Naive B cell (primary cell): Measurements from ENCODE around the gene VIPR2. TPM values are rescaled to one million over a fixed set of nuclear protein-coding genes. Genes with fewer than 3 reads are reported as not detected.
A peak's percentile ranks its signal among the peaks of the same experiment; 100 is the strongest.

Source experiments
- ATAC-seq, 2 donors: fragments of 150-1000 bp; cut with Tn5 transposase; 2 replicates each; pipeline ENCODE4 v1.10.0; 2021; ENCODE audit warnings: low read depth in 2 of 2, mild to moderate bottlenecking in 2 of 2, moderate library complexity in 2 of 2
- DNase-seq: peaks from one replicate; pipeline ENCODE4 v3.0.0; 2022
- H3K27ac Mint-ChIP-seq, 6 donors: one replicate each; pipeline ENCODE4 v1.8.0; 2020 to 2022; ENCODE audit warnings: mild to moderate bottlenecking in 6 of 6, mixed read lengths in 6 of 6, moderate library complexity in 5 of 6, inconsistent platforms in 2 of 6
- H3K27me3 Mint-ChIP-seq, 3 donors: one replicate each; pipeline ENCODE4 v1.8.0; 2021 to 2022; ENCODE audit warnings: mixed read lengths in 3 of 3, mild to moderate bottlenecking in 1 of 3
- H3K36me3 Mint-ChIP-seq, 2 donors: one replicate each; pipeline ENCODE4 v1.8.0; 2020 to 2022; ENCODE audit warnings: mixed read lengths in 2 of 2, inconsistent platforms in 1 of 2, mild to moderate bottlenecking in 1 of 2
- H3K4me1 Mint-ChIP-seq, 3 donors: one replicate each; pipeline ENCODE4 v1.8.0; 2020 to 2022; ENCODE audit warnings: mixed read lengths in 3 of 3, inconsistent platforms in 1 of 3, mild to moderate bottlenecking in 1 of 3, moderate library complexity in 1 of 3
- H3K4me3 Mint-ChIP-seq, 8 donors: one replicate each; pipeline ENCODE4 v1.8.0; 2020 to 2022; ENCODE audit warnings: mild to moderate bottlenecking in 8 of 8, mixed read lengths in 8 of 8, moderate library complexity in 8 of 8, inconsistent platforms in 2 of 8
- H3K9me3 Mint-ChIP-seq, 7 donors: one replicate each; pipeline ENCODE4 v1.8.0; 2020 to 2022; ENCODE audit warnings: mixed read lengths in 7 of 7, mild to moderate bottlenecking in 5 of 7, inconsistent platforms in 2 of 7, moderate library complexity in 1 of 7
- polyA plus RNA-seq, 6 donors: library from polyadenylated mRNA; unstranded; fragments of 300-500 nt; fragmentation: Illumina TruSeq; gene quantifications; one replicate each; pipeline ENCODE4 v1.2.3, GENCODE V29; 2021; ENCODE audit warnings: low read depth in 6 of 6

The VIPR2 gene
- polyA plus RNA-seq, 6 donors from 2014 or later = not detected

GRCh38 chr7:159023206-159023605 is 121.5 kb downstream of the VIPR2 start:
- ATAC-seq (no peak), DNase-seq (no peak)
- Mint-ChIP-seq H3K27ac (no peak overlapping the region), H3K4me3 (no peak overlapping the region), H3K27me3 (peaks cover 0 to 27% (median 10%) of the 10 kb centered on the region in 3 donors), H3K36me3 (no peaks in the 10 kb centered on the region), H3K9me3 (peaks cover 0 to 15% (median 7%) of the 10 kb centered on the region in 7 donors), H3K4me1 (no peaks in the 10 kb centered on the region)

GRCh38 chr7:159022238-159022993 is 122.3 kb downstream of the VIPR2 start:
- peaks cover 0 to 15% (median 7%) of the 10 kb centered on the region in 7 donors for H3K9me3 Mint-ChIP-seq
- H3K27me3 Mint-ChIP-seq = peaks cover 0 to 27% (median 10%) of the 10 kb centered on the region in 3 donors
- ATAC-seq (no peak), DNase-seq (no peak)
- H3K27ac Mint-ChIP-seq = no peak overlapping the region
- no peak overlapping the region for H3K4me3 Mint-ChIP-seq
- H3K4me1 Mint-ChIP-seq = no peaks in the 10 kb centered on the region
- H3K36me3 Mint-ChIP-seq = no peaks in the 10 kb centered on the region

DNA sequence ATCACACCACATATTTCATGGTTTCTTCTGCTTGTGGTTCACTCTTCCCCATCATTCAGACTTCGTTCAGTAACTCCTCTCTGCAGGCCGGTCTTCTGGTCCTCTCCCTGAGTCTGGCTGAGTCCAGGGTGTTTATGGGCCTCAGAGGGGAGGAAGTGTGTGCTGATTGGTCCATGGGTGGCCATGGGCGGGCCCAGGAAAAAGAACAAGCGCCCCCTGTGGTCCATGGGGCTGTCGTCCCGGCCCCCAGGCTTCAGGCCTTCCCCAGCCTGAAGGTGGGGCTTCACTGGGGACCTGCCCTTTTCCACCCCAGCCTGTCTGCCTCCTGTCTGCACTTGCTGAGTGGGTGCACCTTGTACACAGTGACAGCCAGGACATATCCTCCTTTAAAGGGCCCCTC is 123.7 kb downstream of the VIPR2 start:
- H3K27ac Mint-ChIP-seq = no peak overlapping the region
- ATAC-seq = no peak

GRCh38 chr7:159019111-159019510 is 125.6 kb downstream of the VIPR2 start:
- Mint-ChIP-seq H3K9me3 (peaks cover 0 to 15% (median 7%) of the 10 kb centered on the region in 7 donors), H3K4me1 (peaks cover 0 to 3% (median 0%) of the 10 kb centered on the region in 3 donors), H3K4me3 (peak overlapping the region in 1 of 8 donors; percentile 17), H3K27ac (no peak overlapping the region), H3K36me3 (no peaks in the 10 kb centered on the region), H3K27me3 (peaks cover 0 to 16% (median 4%) of the 10 kb centered on the region in 3 donors)
- DNase-seq (no peak), ATAC-seq (no peak)

More for the DNA sequence above, 123.7 kb downstream of the VIPR2 start:
- H3K4me3 Mint-ChIP-seq = peak overlapping the region in 1 of 8 donors; percentile 51
- peaks cover 0 to 27% (median 4%) of the 10 kb centered on the region in 3 donors for H3K27me3 Mint-ChIP-seq
- H3K4me1 Mint-ChIP-seq = no peaks in the 10 kb centered on the region
- H3K9me3 Mint-ChIP-seq = peaks cover 0 to 15% (median 7%) of the 10 kb centered on the region in 7 donors
- H3K36me3 Mint-ChIP-seq = no peaks in the 10 kb centered on the region
- no peak for DNase-seq

GRCh38 chr7:159017741-159018140 is 126.9 kb downstream of the VIPR2 start:
- Mint-ChIP-seq H3K4me1 (peaks cover 0 to 3% (median 0%) of the 10 kb centered on the region in 3 donors), H3K36me3 (no peaks in the 10 kb centered on the region), H3K27ac (no peak overlapping the region), H3K27me3 (peaks cover 0 to 16% (median 4%) of the 10 kb centered on the region in 3 donors), H3K9me3 (peaks cover 0 to 15% (median 7%) of the 10 kb centered on the region in 7 donors), H3K4me3 (no peak overlapping the region)
- DNase-seq (no peak), ATAC-seq (no peak)

DNA sequence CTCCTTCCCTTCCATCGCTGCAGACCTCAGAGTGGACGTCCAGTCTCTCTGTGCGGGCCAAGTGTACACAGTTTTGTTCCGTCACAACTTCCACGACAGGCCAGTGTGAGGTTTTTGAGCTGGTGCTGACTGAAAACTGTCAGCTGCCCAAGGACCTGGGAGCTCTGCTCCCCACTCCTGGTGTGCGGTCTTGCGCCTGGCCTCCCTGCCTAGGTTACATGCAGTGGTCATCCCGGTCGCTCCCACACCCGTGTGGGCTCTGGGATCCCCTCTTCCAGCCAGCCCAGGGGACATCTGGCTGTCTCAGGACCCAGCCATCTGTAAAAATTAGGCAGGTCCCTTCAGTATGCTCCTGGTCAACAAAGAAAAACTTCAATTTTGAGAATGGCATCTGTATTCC is 127.5 kb downstream of the VIPR2 start:
- ATAC-seq = no peak
- H3K4me1 Mint-ChIP-seq = peaks cover 0 to 3% (median 0%) of the 10 kb centered on the region in 3 donors

GRCh38 chr7:159016591-159016990 is 128.1 kb downstream of the VIPR2 start:
- DNase-seq (no peak), ATAC-seq (no peak)
- Mint-ChIP-seq H3K36me3 (no peaks in the 10 kb centered on the region), H3K4me1 (peaks cover 0 to 3% (median 0%) of the 10 kb centered on the region in 3 donors), H3K27ac (no peak overlapping the region), H3K4me3 (no peak overlapping the region), H3K27me3 (peaks cover 0 to 16% (median 4%) of the 10 kb centered on the region in 3 donors), H3K9me3 (peaks cover 0 to 13% (median 5%) of the 10 kb centered on the region in 7 donors)

More for the DNA sequence above, 127.5 kb downstream of the VIPR2 start:
- H3K27ac Mint-ChIP-seq = no peak overlapping the region
- peaks cover 0 to 15% (median 7%) of the 10 kb centered on the region in 7 donors for H3K9me3 Mint-ChIP-seq
- H3K27me3 Mint-ChIP-seq = peaks cover 0 to 16% (median 4%) of the 10 kb centered on the region in 3 donors
- no peak for DNase-seq
- H3K36me3 Mint-ChIP-seq = no peaks in the 10 kb centered on the region
- no peak overlapping the region for H3K4me3 Mint-ChIP-seq

DNA sequence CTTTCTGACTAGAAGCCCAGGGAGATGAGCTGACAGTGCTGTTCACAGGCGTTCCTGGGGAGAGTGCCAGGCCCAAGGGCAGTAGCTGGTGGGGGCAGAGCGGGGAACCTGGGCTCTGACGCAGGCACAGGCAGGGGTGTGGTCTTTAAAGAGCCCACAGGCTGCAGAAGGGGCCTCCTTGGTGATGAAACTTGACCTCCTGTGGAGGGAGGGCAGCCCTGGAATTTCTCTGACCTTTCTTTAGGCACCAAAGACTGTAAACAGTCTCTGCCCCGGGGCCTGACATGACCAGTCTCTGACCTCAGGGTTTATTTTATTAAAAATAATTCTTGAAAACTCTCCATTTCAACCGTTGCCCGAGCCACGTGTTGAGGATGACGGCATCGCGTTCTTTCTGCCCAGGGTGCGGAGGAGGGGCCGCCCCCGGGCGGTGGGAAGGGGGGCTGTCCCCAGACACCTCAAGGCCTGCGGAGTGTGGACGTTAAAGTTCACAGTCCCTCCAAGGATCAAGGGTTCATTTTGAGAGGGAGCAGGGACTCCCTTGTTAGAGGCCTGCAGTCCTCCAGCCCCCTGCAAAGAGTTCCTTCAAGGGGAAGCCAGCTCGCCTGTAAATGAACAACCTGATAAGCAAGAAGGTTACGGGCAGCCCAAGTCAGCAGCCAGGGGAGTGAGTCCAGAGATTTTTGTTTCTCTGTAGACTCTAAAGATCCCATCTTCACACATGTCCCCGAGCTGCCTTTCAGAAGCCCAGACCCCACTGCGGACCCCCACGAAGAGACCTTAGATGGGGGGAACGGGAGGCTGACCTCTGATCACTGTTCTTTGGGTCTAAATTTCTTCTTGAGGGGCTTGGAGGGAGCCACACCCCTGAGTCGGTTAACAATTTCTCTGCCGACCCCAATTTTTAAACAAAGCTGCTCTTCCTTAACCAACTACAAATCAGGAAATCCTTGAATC is 128.9 kb downstream of the VIPR2 start:
- peaks cover 0 to 8% (median 5%) of the 10 kb centered on the region in 7 donors for H3K9me3 Mint-ChIP-seq
- H3K27ac Mint-ChIP-seq = peak overlapping the region in 1 of 6 donors; percentile 71
- DNase-seq = no peak
- peaks cover 0 to 25% (median 4%) of the 10 kb centered on the region in 3 donors for H3K27me3 Mint-ChIP-seq
- H3K4me3 Mint-ChIP-seq = peak overlapping the region in 1 of 8 donors; percentile 3
- ATAC-seq = no peak
- H3K4me1 Mint-ChIP-seq = peaks cover 0 to 4% (median 3%) of the 10 kb centered on the region in 3 donors
- H3K36me3 Mint-ChIP-seq = no peaks in the 10 kb centered on the region

DNA sequence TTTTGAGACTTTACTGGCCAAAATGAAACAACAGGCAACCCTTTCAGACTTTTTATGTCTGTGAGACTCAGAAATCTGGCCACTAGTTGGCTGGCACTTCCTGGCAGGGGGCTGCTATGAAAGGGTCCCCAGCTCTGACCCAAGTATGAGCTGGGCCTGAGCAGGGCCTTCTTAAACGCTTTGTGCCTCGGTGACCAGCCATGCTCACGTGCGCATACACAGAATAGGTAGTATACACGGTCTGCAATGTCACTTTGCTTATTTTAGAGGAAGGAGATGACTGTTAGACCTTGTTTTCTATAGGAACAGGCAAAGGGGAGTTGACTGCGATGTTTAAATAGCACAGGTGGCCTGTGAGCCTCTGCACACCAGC is 129.6 kb downstream of the VIPR2 start:
- H3K9me3 Mint-ChIP-seq = peaks cover 0 to 8% (median 1%) of the 10 kb centered on the region in 7 donors

DNA sequence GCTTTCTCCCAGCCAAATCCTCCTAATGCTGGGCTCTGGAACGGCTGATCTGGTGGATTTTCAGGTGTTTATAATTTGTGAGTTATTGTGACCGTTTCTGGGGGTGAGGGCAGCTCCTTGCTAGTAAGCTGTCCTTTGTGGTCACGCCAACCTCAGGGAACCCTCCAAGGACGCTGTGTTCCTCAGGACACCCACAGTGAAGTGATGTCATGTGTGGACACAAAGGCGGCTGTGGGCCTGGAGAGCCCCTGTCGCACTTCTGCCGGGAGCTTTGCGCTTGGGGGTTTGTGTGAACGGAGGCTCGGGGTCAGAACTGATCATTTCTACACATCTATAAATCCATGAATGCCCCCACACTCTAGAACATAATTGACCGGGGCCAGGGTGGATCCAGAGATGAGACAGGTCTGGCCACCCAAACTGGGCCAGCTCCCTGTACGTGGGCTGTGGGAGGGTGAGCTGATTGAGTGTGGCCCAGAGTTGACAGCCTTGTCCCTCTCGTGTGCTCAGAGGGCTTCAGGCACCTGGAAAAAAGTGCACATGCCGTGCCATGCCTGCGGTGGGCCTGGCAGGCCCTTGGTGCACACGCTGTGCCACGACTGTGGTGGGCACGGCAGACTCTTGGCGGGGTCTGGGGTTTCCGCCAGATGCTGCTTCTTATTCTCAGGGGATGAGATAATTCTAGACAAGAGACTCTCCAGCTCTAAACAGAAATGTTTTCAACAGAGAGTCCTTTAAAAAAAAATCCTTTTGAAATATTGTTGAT is 130.2 kb downstream of the VIPR2 start:
- Mint-ChIP-seq H3K27ac (no peak overlapping the region), H3K9me3 (peaks cover 0 to 8% (median 0%) of the 10 kb centered on the region in 7 donors), H3K4me3 (peak overlapping the region in 1 of 8 donors; percentile 4), H3K36me3 (no peaks in the 10 kb centered on the region), H3K27me3 (peaks cover 0 to 20% (median 4%) of the 10 kb centered on the region in 3 donors), H3K4me1 (peaks cover 0 to 4% (median 3%) of the 10 kb centered on the region in 3 donors)
- ATAC-seq (no peak), DNase-seq (no peak)

More for the DNA sequence above, 129.6 kb downstream of the VIPR2 start:
- Mint-ChIP-seq H3K4me1 (peaks cover 0 to 4% (median 3%) of the 10 kb centered on the region in 3 donors), H3K27ac (peak overlapping the region in 2 of 6 donors; percentile 34 to 71), H3K4me3 (no peak overlapping the region), H3K36me3 (no peaks in the 10 kb centered on the region), H3K27me3 (peaks cover 0 to 21% (median 4%) of the 10 kb centered on the region in 3 donors)
- no peak for ATAC-seq
- DNase-seq = no peak

DNA sequence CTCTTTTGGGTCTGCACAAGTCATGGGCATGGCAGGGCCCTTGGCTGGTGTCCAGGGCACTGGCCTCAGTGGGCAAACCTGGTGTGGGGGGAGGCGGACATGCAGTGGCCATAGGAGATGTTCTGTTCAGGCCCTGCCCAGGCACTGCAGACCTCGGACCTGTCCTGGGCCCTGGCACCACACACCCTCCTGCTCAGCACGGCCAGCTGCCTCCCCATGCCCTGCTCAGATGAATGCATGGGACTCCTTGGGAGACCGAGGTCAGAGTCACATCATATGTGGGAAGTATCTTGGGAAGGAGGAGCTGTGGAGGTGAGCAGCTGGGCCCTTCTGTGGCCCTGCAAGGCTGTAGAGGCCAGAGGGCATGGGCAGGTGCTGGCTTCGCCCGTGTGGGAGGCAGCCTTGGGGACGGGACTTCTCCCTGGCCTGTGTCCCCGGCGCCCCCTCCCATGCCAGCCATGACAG is 130.8 kb downstream of the VIPR2 start:
- Mint-ChIP-seq H3K4me3 (no peak overlapping the region), H3K4me1 (peaks cover 0 to 4% (median 3%) of the 10 kb centered on the region in 3 donors), H3K27ac (no peak overlapping the region), H3K36me3 (no peaks in the 10 kb centered on the region), H3K9me3 (peaks cover 0 to 6% (median 0%) of the 10 kb centered on the region in 7 donors), H3K27me3 (peaks cover 0 to 16% (median 2%) of the 10 kb centered on the region in 3 donors)
- ATAC-seq (no peak), DNase-seq (no peak)

GRCh38 chr7:159013181-159013690 is 131.4 kb downstream of the VIPR2 start:
- DNase-seq (no peak), ATAC-seq (no peak)
- H3K9me3 Mint-ChIP-seq = no peaks in the 10 kb centered on the region
- H3K36me3 Mint-ChIP-seq = no peaks in the 10 kb centered on the region
- no peak overlapping the region for H3K4me3 Mint-ChIP-seq
- peaks cover 0 to 4% (median 3%) of the 10 kb centered on the region in 3 donors for H3K4me1 Mint-ChIP-seq
- peaks cover 0 to 12% (median 0%) of the 10 kb centered on the region in 3 donors for H3K27me3 Mint-ChIP-seq
- no peak overlapping the region for H3K27ac Mint-ChIP-seq
